Endodermal cell (in vitro differentiated cells): ENCODE data around the gene LRIG1. TPM values are rescaled to one million over a fixed set of nuclear protein-coding genes. Genes with fewer than 3 reads are reported as not detected.

Experiments used
- DNase-seq: peaks from one replicate; pipeline ENCODE4 v3.0.0-alpha.2; 2017
- H3K27ac ChIP-seq: 2 replicates; pipeline ENCODE4 v1.5.1; 2013; ENCODE audit warnings: mild to moderate bottlenecking, low read depth, low read length, moderate library complexity
- H3K27me3 ChIP-seq: 2 replicates; pipeline ENCODE4 v1.6.1; 2013; ENCODE audit warnings: mild to moderate bottlenecking, low read length, moderate library complexity; ENCODE audit not compliant: insufficient read depth, control insufficient read depth, poor library complexity, severe bottlenecking
- H3K36me3 ChIP-seq: 2 replicates; pipeline ENCODE4 v1.7.0; 2013; ENCODE audit warnings: mild to moderate bottlenecking, low read length, moderate library complexity; ENCODE audit not compliant: control insufficient read depth, insufficient read depth
- H3K4me1 ChIP-seq: one replicate; pipeline ENCODE4 v1.7.0; 2013; ENCODE audit warnings: low read length; ENCODE audit not compliant: control insufficient read depth, insufficient read depth
- H3K4me3 ChIP-seq: 2 replicates; pipeline ENCODE4 v1.5.1; 2013; ENCODE audit warnings: mild to moderate bottlenecking, low read length, moderate library complexity
- H3K9ac ChIP-seq: 2 replicates; pipeline ENCODE4 v1.6.1; 2013; ENCODE audit warnings: mild to moderate bottlenecking, low read length, moderate library complexity; ENCODE audit not compliant: poor library complexity, severe bottlenecking; ENCODE audit errors: extremely low read depth
- H3K9me3 ChIP-seq: 2 replicates; pipeline ENCODE4 v1.6.1; 2013; ENCODE audit warnings: mild to moderate bottlenecking, low read length, moderate library complexity; ENCODE audit not compliant: control insufficient read depth
- H3K27ac Mint-ChIP-seq: 2 replicates; pipeline ENCODE4 v1.8.0; 2020; ENCODE audit warnings: mixed read lengths
- H3K27me3 Mint-ChIP-seq: 2 replicates; pipeline ENCODE4 v1.8.0; 2021; ENCODE audit warnings: mild to moderate bottlenecking, mixed read lengths; ENCODE audit not compliant: insufficient read depth
- H3K36me3 Mint-ChIP-seq: 2 replicates; pipeline ENCODE4 v1.8.0; 2020; ENCODE audit warnings: low read depth, mixed read lengths
- H3K4me1 Mint-ChIP-seq: 2 replicates; pipeline ENCODE4 v1.8.0; 2020; ENCODE audit warnings: mixed read lengths
- H3K4me3 Mint-ChIP-seq: 2 replicates; pipeline ENCODE4 v1.8.0; 2020; ENCODE audit warnings: mild to moderate bottlenecking, moderate library complexity, mixed read lengths
- H3K9me3 Mint-ChIP-seq: 2 replicates; pipeline ENCODE4 v1.8.0; 2020; ENCODE audit warnings: mild to moderate bottlenecking, mixed read lengths
- WGBS, 2 experiments: methylation state at CpG; one replicate each; pipeline versions ENCODE4 v1.1.5 to v1.1.7; 2013; ENCODE audit warnings: missing lambda C conversion rate in 2 of 2, mixed read lengths in 1 of 2; ENCODE audit not compliant: insufficient coverage in 1 of 2, insufficient read length in 1 of 2; 5-methylcytosine and 5-hydroxymethylcytosine counted together
- total RNA-seq, 2 donors: library from RNA; stranded (reverse); fragmentation: NEBNext Ultra II Directional in 1 of 2; extraction: Animal tissue kit (Norgen Biotek cat#: 25700) in 1 of 2; gene quantifications; 2 replicates in 1 of 2; 3 replicates in 1 of 2; pipeline ENCODE4 v1.2.1, GENCODE V29; 2021
- TF ChIP-seq, protein P1 (sequence below): fragments of 200-600 bp; sonication (generic); conservative IDR thresholded peaks from 2 replicates; pipeline ENCODE4 v1.5.0; 2021; ENCODE audit warnings: antibody characterized with exemption, mild to moderate bottlenecking

The LRIG1 gene
- total RNA-seq, 2 donors from 2014 or later: 37.5 to 42.3 TPM

DNA sequence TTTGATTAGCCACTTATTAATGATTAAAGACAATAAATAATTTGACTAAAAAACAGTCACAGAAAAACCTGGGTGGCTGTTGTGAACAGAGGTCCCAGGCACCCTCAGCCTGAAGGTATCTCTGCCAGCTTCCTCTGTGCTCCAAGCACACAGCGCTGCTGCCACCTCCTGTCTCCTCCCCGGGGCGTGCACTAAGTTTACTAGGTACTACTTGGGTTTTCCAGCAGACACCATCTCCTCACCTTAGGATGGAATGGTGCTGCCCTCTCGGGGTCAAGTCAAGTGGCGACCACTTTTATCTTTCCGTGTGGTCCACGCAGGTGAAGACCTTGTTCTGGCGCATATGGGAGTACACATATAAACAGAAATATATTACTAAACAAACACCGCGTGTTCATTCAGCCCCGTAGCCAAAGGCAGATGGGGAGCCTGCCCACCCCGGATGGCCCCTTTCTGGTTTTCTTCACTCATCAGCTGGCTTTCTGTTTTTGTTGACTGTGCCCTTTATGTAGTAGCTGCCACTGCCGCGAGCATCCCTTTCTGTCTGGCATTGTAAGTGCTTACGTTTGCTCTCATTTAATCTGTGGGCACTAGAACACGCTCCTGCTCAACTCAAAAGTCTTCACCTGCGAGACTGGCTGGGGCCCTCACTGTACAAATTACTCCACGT is 128.0 kb downstream of the LRIG1 start:
- no peaks in the 10 kb centered on the region for H3K9me3 ChIP-seq
- DNase-seq: peak; percentile 91
- Mint-ChIP-seq H3K27ac (peak overlapping the region; percentile 11), H3K27me3 (no peaks in the 10 kb centered on the region), H3K4me3 (no peak overlapping the region), H3K36me3 (peaks cover 21% of the 10 kb centered on the region), H3K4me1 (no peaks in the 10 kb centered on the region), H3K9me3 (no peaks in the 10 kb centered on the region)
- H3K9ac ChIP-seq: peak overlapping the region; percentile 4
- H3K36me3 ChIP-seq: peaks cover 39% of the 10 kb centered on the region
- H3K4me3 ChIP-seq: no peak overlapping the region
- H3K4me1 ChIP-seq: no peaks in the 10 kb centered on the region
- no peaks in the 10 kb centered on the region for H3K27me3 ChIP-seq
- WGBS, 2 experiments: 80 to 88% methylated on average over 16 to 18 of the region's 18 CpGs
- H3K27ac ChIP-seq: no peak overlapping the region
- TF ChIP-seq, protein P1, sequence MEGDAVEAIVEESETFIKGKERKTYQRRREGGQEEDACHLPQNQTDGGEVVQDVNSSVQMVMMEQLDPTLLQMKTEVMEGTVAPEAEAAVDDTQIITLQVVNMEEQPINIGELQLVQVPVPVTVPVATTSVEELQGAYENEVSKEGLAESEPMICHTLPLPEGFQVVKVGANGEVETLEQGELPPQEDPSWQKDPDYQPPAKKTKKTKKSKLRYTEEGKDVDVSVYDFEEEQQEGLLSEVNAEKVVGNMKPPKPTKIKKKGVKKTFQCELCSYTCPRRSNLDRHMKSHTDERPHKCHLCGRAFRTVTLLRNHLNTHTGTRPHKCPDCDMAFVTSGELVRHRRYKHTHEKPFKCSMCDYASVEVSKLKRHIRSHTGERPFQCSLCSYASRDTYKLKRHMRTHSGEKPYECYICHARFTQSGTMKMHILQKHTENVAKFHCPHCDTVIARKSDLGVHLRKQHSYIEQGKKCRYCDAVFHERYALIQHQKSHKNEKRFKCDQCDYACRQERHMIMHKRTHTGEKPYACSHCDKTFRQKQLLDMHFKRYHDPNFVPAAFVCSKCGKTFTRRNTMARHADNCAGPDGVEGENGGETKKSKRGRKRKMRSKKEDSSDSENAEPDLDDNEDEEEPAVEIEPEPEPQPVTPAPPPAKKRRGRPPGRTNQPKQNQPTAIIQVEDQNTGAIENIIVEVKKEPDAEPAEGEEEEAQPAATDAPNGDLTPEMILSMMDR: peak; percentile 84

DNA sequence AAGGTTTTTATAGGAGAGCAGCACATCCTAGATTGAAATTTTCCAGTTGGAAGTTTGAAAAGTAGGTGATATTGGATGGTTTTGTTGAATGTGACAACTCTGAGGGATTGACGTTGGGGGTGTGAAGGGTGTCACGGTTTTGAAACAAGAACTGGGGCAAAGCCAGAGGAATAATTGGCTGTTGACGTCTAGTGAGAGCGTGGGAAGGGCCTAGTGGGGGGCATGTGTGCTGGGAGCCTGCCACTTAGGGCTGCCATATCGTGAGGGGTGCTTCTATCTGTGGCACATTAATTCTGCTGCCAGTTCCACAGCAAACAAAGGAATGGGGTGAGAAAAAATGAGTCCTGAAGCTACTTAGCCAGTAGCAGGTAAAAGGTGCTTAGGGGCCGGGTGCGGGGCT is 129.4 kb downstream of the LRIG1 start:
- TF ChIP-seq, protein P1: no peak
- H3K4me3 Mint-ChIP-seq: no peak overlapping the region
- peak overlapping the region; percentile 27 for H3K27ac ChIP-seq
- peaks cover 9% of the 10 kb centered on the region for H3K36me3 Mint-ChIP-seq
- H3K9me3 ChIP-seq: no peaks in the 10 kb centered on the region
- H3K9me3 Mint-ChIP-seq: no peaks in the 10 kb centered on the region
- 92 to 98% methylated on average over 4 to 7 of the region's 7 CpGs for WGBS, 2 experiments
- H3K4me3 ChIP-seq: no peak overlapping the region
- H3K9ac ChIP-seq: no peak overlapping the region
- H3K4me1 Mint-ChIP-seq: no peaks in the 10 kb centered on the region
- H3K27me3 ChIP-seq: no peaks in the 10 kb centered on the region
- no peaks in the 10 kb centered on the region for H3K27me3 Mint-ChIP-seq
- no peak overlapping the region for H3K27ac Mint-ChIP-seq
- DNase-seq: no peak
- H3K36me3 ChIP-seq: peaks cover 25% of the 10 kb centered on the region
- H3K4me1 ChIP-seq: peaks cover 4% of the 10 kb centered on the region

DNA sequence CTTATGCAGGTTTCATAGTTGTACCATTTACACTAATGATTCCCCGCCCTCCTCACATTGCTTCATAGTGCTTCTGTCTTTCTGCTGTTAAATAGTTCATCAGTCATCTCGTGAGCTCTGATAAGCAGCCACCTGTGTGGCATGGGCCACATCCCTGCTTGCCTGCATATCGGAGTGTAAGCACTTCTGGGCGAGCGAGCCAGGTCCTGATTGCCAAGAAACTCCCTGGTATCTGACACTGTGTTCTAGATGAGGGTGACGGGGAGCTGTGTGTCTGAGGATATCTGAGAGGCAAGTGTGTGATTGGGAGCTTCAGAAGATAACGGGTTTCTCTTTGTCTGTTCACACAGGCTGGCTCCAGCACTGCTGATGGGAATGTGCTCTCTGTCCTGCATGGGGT is 130.6 kb downstream of the LRIG1 start:
- Mint-ChIP-seq H3K9me3 (no peaks in the 10 kb centered on the region), H3K27me3 (no peaks in the 10 kb centered on the region), H3K27ac (no peak overlapping the region), H3K4me1 (no peaks in the 10 kb centered on the region), H3K4me3 (no peak overlapping the region), H3K36me3 (peaks cover 2% of the 10 kb centered on the region)
- Histone ChIP-seq H3K9me3 (no peaks in the 10 kb centered on the region), H3K4me3 (no peak overlapping the region), H3K27me3 (no peaks in the 10 kb centered on the region), H3K4me1 (peaks cover 6% of the 10 kb centered on the region), H3K27ac (no peak overlapping the region), H3K36me3 (peaks cover 12% of the 10 kb centered on the region), H3K9ac (no peak overlapping the region)
- TF ChIP-seq, protein P1: no peak
- no peak for DNase-seq
- WGBS, 2 experiments: 94 to 95% methylated on average over 6 to 7 of the region's 7 CpGs
